ENCODE data around the gene SNX1.
"Not testable (repeated sequence)": the region's sequence is repeated elsewhere in the genome, so short reads cannot be mapped to it uniquely, and the experiment has no call there.

Gene SNX1

GRCh38 chr15:64099379-64099778 lies 3.6 kb downstream of the SNX1 start:
- H3K4me3 ChIP-seq (ENCODE audit: low read depth, low read length) = no peak overlapping the region
- TF ChIP-seq, protein P1, sequence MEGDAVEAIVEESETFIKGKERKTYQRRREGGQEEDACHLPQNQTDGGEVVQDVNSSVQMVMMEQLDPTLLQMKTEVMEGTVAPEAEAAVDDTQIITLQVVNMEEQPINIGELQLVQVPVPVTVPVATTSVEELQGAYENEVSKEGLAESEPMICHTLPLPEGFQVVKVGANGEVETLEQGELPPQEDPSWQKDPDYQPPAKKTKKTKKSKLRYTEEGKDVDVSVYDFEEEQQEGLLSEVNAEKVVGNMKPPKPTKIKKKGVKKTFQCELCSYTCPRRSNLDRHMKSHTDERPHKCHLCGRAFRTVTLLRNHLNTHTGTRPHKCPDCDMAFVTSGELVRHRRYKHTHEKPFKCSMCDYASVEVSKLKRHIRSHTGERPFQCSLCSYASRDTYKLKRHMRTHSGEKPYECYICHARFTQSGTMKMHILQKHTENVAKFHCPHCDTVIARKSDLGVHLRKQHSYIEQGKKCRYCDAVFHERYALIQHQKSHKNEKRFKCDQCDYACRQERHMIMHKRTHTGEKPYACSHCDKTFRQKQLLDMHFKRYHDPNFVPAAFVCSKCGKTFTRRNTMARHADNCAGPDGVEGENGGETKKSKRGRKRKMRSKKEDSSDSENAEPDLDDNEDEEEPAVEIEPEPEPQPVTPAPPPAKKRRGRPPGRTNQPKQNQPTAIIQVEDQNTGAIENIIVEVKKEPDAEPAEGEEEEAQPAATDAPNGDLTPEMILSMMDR (IDR thresholded peaks at IDR 0.05; ENCODE audit: low read depth, low read length) = no peak

GRCh38 chr15:64100958-64101357 lies 5.2 kb downstream of the SNX1 start:
- TF ChIP-seq, protein P1 (IDR thresholded peaks at IDR 0.05; ENCODE audit: low read depth, low read length) = no peak
- H3K4me3 ChIP-seq (ENCODE audit: low read depth, low read length) = no peak overlapping the region

DNA sequence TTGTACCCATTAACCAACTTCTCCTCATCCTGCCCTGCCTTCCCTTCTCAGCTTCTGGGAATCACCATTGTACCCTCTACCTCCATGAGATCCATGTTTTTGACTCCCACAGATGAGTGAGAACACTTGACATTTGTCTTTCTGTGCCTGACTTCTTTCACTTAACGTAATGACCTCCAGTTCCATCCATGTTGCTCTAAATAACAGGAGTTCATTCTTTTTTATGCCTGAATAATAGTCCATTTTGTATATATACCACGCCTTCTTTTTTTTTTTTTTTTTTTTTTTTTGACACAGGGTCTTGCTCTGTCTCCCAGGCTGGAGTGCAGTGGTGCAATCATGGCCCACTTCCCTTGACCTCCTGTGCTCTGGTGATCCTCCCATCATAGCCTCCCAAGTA lies 6.7 kb downstream of the SNX1 start:
- TF ChIP-seq, protein P1 (IDR thresholded peaks at IDR 0.05; ENCODE audit: low read depth, low read length) = no peak
- H3K4me3 ChIP-seq (ENCODE audit: low read depth, low read length) = no peak overlapping the region

GRCh38 chr15:64105113-64105704 lies 9.4 kb downstream of the SNX1 start:
- no peak overlapping the region for H3K4me3 ChIP-seq (ENCODE audit: low read depth, low read length)
- TF ChIP-seq, protein P1 (IDR thresholded peaks at IDR 0.05; ENCODE audit: low read depth, low read length) = no peak

DNA sequence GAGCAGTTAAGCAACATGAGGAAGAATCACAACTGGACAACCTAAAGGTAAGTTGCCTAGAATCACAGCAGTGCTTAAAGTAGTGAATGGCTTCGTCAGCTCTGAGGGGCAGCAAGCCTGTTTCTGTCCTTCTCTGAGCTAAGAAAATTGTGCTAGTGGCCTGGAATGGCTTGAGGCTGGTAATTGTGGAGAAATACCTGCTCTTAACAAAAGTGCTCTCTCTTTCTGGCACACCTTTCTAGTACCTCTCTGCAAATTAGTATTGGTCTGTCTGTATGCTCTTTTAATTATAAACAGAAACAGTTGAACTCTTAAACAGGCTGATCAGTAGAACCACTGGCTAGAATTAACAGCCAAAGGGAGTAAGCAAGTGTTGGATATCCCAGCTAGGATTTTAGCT lies 11.6 kb downstream of the SNX1 start:
- TF ChIP-seq, protein P1 (IDR thresholded peaks at IDR 0.05; ENCODE audit: low read depth, low read length) = no peak
- H3K4me3 ChIP-seq (ENCODE audit: low read depth, low read length) = no peak overlapping the region

DNA sequence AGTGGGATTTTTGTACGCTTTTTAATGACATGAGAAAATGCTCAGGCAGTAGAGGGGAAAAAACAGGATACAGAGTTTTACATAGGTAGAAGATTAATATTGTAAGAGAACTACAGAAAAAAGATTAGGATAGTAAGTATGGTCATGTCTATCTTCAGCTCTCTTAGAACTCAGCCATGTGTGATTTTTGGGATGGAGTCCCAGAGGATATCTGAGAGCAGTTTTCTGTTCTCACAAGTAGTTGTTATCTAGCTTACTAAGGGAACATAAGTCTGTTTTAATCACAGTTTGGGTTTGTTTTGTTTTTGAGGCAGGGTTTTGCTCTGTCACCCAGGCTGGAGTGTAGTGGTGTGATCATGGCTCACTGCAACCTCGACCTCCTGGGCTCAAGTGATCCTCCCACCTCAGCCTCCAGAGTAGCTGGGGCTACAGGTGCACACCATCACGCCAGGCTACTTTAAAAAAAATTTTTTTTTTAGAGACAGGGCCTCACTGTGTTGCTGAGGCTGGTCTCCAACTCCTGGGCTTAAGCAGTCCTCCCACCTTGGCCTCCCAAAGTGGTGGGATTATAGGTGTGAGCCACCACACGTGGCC lies 14.4 kb downstream of the SNX1 start:
- not testable (repeated sequence) for H3K4me3 ChIP-seq (ENCODE audit: low read depth, low read length)

DNA sequence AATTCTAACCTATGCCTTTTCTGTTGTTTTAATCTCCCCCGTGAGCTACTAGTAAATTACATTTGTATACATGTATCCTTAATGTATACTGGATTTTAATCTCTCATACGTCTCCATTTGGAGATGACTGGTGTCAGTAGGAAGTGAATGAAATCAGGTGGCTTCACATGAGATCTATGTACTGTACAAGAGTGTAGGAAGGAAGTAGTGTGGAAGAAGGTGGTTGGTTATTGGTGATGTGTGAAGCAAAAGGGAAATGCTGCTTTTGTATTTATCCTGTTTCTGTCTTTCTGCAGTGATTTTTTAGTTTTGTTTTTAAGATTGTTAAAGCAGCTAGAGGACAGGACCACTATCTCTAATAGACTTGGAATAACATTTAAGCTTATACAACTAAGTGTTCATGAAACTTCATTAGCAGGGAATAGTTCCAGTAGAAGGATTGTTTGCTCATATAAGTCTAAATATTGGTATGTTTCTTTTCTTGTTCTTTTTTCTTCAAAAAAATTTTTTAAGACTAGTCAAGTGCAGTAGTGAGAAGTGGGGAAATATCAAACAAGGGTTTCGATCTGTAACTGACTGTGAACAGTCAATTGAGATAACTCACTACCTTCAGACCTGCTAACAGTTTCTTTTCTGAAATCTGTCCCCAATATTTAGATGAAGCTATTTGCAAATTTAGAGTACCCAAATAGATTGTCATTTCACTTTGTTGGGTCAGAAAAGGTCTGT lies 15.3 kb downstream of the SNX1 start:
- no peak overlapping the region for H3K4me3 ChIP-seq (ENCODE audit: low read depth, low read length)
- TF ChIP-seq, protein P1 (IDR thresholded peaks at IDR 0.05; ENCODE audit: low read depth, low read length) = no peak

Measured in WI38 (cell line).